Neutrophil (primary cell): Measurements from ENCODE around the gene RHBDD1.

Experiments used
- H3K27ac ChIP-seq: fragments of 200-600 bp; sonication (generic); 2 replicates; pipeline ENCODE4 v1.5.1; 2016; ENCODE audit warnings: mild to moderate bottlenecking, moderate library complexity
- H3K27me3 ChIP-seq: fragments of 200-600 bp; sonication (generic); 2 replicates; pipeline ENCODE4 v1.6.0; 2016; ENCODE audit warnings: mild to moderate bottlenecking
- H3K36me3 ChIP-seq: fragments of 200-600 bp; sonication (generic); 2 replicates; pipeline ENCODE4 v1.5.1; 2017
- H3K4me1 ChIP-seq, 2 experiments: fragments of 200-600 bp in 1 of 2; sonication (generic) in 1 of 2; 1 replicate in 1 of 2; 2 replicates in 1 of 2; pipeline versions ENCODE4 v1.5.1 to v1.6.1; 2013 to 2016; ENCODE audit warnings: low read depth in 1 of 2, low read length in 1 of 2, mild to moderate bottlenecking in 1 of 2, moderate library complexity in 1 of 2; ENCODE audit not compliant: control insufficient read depth in 1 of 2, insufficient read depth in 1 of 2
- H3K4me3 ChIP-seq, 2 experiments: fragments of 200-600 bp in 1 of 2; sonication (generic) in 1 of 2; 1 replicate in 1 of 2; 2 replicates in 1 of 2; pipeline ENCODE4 v1.5.1; 2013 to 2016; ENCODE audit warnings: low read depth in 1 of 2, low read length in 1 of 2, mild to moderate bottlenecking in 1 of 2, moderate library complexity in 1 of 2
- H3K9me3 ChIP-seq: fragments of 200-600 bp; sonication (generic); 2 replicates; pipeline ENCODE4 v1.5.1; 2016
- CTCF ChIP-seq: fragments of 200-600 bp; sonication (generic); IDR thresholded peaks from 2 replicates; pipeline ENCODE4 v1.5.1; 2016; ENCODE audit warnings: antibody characterized with exemption

RHBDD1 gene

GRCh38 chr2:226977775-226978190 is 141.9 kb downstream of the RHBDD1 start:
- Histone ChIP-seq H3K9me3 (no peaks in the 10 kb centered on the region), H3K27ac (no peak overlapping the region), H3K27me3 (no peaks in the 10 kb centered on the region), H3K4me1 (no peaks in the 10 kb centered on the region), H3K4me3 (no peak overlapping the region), H3K36me3 (no peaks in the 10 kb centered on the region)
- no peak for TF ChIP-seq CTCF

- Histone ChIP-seq H3K9me3 (no peaks in the 10 kb centered on the region), H3K4me1 (no peaks in the 10 kb centered on the region), H3K4me3 (no peak overlapping the region), H3K36me3 (no peaks in the 10 kb centered on the region), H3K27ac (no peak overlapping the region), H3K27me3 (no peaks in the 10 kb centered on the region)
- TF ChIP-seq CTCF: no peak
These were observed 142.4 kb downstream of the RHBDD1 start for GRCh38 chr2:226978300-226978699.

DNA sequence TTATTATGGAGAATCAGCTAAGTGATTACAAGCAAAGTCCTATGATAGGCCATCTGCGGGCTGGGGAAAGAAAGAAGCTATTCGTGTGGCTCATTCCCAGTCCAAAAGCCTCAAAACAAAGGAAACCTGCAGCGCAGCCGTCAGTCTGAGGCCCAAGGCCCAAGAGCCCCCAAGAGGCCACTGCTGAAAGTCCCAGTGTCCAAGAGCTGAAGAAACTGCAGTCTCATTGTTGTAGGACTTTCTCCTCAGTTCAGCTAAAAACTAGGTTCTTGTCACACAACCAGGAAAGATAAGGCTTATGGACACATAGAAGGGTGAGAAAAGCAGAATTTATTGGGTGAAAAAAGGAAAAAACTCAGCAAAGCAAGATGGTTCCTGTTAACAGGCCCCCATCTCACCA is 143.2 kb downstream of the RHBDD1 start:
- H3K4me1 ChIP-seq: no peaks in the 10 kb centered on the region
- H3K27me3 ChIP-seq: no peaks in the 10 kb centered on the region
- H3K4me3 ChIP-seq: no peak overlapping the region
- TF ChIP-seq CTCF: no peak
- H3K27ac ChIP-seq: no peak overlapping the region
- no peaks in the 10 kb centered on the region for H3K9me3 ChIP-seq
- H3K36me3 ChIP-seq: no peaks in the 10 kb centered on the region

DNA sequence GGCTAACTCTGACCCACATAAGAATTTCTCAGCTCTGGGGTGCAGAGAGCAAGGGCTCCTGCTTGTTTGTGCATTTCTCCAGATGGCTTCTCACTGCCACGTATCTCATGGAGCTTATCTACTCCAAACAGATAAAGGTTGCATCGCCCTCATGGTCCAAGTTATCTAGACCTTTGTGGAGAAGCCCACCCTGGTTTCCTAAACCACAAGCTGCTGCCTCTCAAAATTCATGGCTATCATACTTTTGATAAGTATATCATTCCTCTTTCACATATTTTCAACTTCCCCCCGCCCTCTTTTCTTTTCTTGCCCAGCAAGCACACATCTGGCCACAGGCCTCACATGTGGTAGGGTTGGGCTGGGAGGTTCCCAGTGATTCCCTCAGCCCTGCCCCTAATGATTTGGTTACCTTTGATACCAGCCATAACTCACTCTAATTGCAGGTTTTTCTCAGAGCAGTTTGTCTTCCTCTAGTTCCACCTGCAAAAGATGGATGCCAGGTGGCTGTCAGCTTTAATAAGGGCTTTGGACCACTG is 146.0 kb downstream of the RHBDD1 start:
- no peaks in the 10 kb centered on the region for H3K36me3 ChIP-seq
- H3K4me1 ChIP-seq: no peaks in the 10 kb centered on the region
- no peaks in the 10 kb centered on the region for H3K27me3 ChIP-seq
- no peak overlapping the region for H3K27ac ChIP-seq
- H3K9me3 ChIP-seq: no peaks in the 10 kb centered on the region
- TF ChIP-seq CTCF: no peak
- H3K4me3 ChIP-seq: no peak overlapping the region

- Histone ChIP-seq H3K4me3 (no peak overlapping the region), H3K27ac (no peak overlapping the region), H3K36me3 (no peaks in the 10 kb centered on the region), H3K27me3 (no peaks in the 10 kb centered on the region), H3K9me3 (no peaks in the 10 kb centered on the region), H3K4me1 (no peaks in the 10 kb centered on the region)
- no peak for TF ChIP-seq CTCF
These were observed 148.3 kb downstream of the RHBDD1 start for GRCh38 chr2:226983895-226984749.
